ENCODE results near the gene FBXO21.

- no peak for TF ChIP-seq CTCF (conservative IDR thresholded peaks at IDR 0.05; ENCODE audit: low read depth in 2 of 2)
- no peak for TF ChIP-seq EZH2 (IDR thresholded peaks at IDR 0.05; ENCODE audit: low read depth, unreplicated experiment)
- TF ChIP-seq REST (IDR thresholded peaks at IDR 0.05; ENCODE audit: unreplicated experiment) = no peak
These were observed 40.8 kb downstream of the FBXO21 start for GRCh38 chr12:117149431-117149830.
